Ureter (tissue), 1 donor: Measurements from ENCODE around the gene S1PR5. TPM values are rescaled to one million over a fixed set of nuclear protein-coding genes. Genes with fewer than 3 reads are reported as not detected.

Experiments used
- DNase-seq: peaks from one replicate; pipeline ENCODE4 v3.0.0-alpha.2; 2020; ENCODE audit warnings: low spot score
- total RNA-seq: library from RNA; stranded (reverse); gene quantifications from one replicate; pipeline ENCODE4 v1.2.4, GENCODE V29; 2023
- donor health status: DM: yes; HTN: yes; CAD: no.

The S1PR5 gene
- total RNA-seq, 1 donor from 2014 or later: 4.6 TPM

- DNase-seq: no peak
Measured at GRCh38 chr19:10516671-10517286, 468 bp downstream of the S1PR5 start.

GRCh38 chr19:10516064-10516385 is 1.2 kb downstream of the S1PR5 start:
- DNase-seq: no peak

DNA sequence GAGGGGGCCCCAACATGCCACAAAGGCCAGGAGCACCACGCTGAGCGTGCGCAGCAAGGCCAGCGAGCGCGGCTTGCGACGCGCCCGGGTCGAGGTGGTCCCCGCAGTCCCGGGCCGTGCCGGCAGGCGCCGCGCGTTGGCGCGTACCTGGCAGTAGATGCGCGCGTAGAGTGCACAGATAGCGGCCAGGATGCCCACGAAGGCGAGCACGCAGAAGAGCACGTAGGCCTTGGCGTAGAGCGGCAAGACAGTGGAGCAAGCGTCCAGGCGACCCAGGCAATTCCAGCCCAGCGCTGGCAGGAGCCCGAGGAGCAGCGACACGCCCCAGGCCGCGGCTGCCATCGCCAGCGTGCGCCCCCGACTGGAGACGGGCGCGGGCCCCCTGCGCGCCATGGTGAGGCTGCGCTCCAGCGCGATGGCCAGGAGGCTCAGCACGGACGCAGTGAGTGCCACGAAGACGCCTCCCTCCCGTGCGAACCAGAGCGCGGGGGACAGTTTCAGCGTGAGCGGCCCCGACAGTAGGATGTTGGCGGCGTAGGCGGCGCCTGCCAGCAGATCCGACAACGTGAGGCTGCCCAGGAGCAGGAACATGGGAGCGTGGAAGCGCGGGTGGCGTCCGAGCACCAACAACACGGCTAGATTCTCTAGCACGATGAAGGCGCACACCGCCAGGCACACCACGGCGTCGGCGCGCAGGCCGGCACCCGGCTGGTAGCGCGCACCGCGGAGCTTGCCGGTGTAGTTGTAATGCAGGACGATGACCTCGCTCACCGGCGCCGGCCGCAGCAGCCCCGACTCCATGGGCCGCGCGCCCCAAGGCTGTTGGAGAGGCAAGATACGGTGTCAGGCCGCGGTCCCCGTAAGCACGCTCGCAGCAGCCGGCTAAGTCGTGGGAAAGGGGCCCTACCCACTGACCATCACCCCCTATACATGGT is 2.8 kb downstream of the S1PR5 start:
- DNase-seq: no peak

DNA sequence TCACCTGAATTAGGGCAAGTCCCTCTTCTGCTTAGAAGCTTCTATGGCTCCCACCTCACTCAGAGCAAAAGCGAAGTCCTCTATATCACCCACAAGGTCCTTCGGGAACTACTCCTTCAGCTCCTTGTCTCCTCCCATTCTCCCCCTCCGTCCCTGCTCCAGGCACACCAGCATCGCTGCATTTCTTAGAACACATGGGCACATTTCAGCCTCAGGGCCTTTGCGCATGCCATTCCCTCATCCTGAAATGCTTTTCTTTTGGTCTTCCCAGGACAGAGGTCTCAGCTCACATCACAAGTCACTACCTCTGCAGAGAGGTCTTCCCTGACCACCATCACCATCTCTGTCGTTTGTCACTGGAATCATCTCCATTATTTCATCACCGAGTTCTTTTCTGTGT is 4.0 kb downstream of the S1PR5 start:
- DNase-seq: no peak

DNA sequence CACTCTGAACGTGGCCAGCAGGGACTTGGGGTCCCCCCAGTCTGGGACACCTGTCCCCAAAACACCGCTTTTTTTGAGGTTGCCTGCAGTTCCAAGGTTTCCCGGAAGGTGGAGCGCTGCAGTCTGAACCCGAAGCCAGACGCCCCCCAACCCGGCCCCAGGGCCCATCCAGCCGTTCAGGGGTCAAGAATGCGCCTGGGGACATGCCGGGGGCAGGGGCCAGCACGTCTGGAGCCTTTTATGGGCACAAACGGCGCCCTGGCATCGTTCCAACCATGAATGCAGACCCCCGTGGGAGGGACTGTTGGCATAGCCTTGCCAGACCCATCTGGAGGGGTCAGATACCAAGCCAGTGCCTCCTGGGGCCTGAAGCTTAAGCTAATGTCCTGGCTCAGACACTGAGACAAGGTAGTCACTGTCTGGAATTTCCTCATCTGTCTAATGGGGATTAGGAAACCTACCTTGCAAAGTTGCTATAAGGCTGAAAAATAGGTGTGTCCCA is 6.9 kb downstream of the S1PR5 start:
- DNase-seq: no peak

- no peak for DNase-seq
Measured at GRCh38 chr19:10508707-10509106, 8.5 kb downstream of the S1PR5 start.

DNA sequence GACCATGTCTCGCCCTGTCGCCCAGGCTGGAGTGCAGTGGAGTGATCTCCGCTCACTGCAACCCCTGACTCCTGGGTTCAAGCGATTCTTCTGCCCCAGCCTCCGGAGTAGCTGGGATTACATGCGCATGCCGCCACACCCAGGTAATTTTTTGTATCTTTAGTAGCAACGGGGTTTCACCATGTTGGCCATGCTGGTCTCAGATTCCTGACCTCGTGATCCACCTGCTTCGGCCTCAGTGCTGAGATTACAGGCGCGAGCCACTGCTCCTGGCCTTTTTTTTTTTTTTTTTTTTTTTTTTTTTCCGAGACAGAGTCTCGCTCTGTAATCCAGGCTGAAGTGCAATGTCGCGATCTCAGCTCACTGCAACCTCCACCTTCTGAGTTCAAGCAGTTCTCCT is 9.2 kb downstream of the S1PR5 start:
- no peak for DNase-seq

- peak; percentile 76 for DNase-seq
Measured at GRCh38 chr19:10505583-10506229, 11.5 kb downstream of the S1PR5 start.

DNA sequence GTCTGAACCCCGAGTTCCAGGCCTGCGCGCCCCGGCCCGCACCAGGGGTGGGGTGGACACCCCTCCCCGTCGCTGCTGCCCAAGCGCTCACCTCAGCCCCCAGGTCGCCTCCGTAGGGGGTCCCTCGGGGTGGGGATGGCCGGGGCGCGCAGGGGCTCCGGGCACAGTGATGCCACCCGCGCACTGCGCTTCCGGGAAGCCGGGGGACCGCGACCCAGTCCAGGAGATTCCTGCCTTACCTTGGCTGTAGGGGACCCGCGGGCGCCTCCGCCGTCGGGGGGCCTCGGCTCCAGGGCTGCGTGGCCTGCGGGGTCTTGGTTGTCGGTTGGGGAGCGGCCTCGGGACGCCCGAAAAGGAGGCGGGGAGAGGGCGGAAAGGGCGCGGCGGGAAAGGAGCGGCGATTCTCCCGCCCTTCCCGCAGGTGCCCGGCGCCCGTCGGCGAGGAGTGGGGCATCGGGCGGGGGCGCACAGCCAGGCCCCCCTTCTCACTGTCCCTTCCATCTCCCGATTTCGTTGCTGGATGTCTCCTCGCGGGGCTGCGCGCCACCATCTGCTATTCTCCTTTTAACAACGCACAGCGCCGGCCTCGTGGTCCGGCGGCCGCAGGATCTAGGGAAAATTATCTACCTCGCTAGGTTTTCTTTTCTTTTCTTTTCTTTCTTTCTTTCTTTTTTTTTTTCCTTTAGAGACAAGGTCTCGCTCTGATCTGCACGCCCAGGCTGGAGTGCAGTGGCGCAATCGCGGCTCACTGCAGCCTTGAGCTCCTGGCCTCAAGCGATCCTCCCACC is 14.1 kb downstream of the S1PR5 start, which contains the start of gene KEAP1:
Gene KEAP1, minus strand, starts transcription at position 355 of the 788 bp plus-strand sequence. CDS start 3,323 bp downstream, outside the sequence.
- peak; percentile 58 for DNase-seq

GRCh38 chr19:10502524-10503001 is 14.7 kb downstream of the S1PR5 start:
- peak; percentile 94 for DNase-seq

GRCh38 chr19:10501971-10502523 is 15.2 kb downstream of the S1PR5 start:
- DNase-seq: peak; percentile 76

GRCh38 chr19:10500247-10500592 is 17.0 kb downstream of the S1PR5 start:
- DNase-seq: no peak

- no peak for DNase-seq
Measured at GRCh38 chr19:10499550-10500246, 17.5 kb downstream of the S1PR5 start.

DNA sequence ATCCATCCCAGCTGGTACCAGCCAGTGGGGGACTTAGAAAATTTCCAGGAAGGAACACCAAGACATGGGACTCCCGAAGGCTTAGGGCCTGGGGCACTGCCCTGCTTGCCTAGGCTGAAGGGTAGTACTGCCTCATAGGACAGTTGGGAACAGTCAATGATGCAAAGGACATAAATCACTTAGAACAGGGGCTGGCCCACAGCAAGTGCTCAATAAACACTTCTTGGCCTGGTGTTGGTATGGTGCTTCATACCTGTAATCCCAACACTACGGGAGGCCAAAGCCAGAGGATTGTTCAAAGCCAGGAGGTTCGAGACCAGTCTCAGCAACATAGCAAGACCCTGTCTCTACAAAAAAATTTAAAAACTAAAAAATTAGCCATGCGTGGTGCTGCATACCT is 19.9 kb downstream of the S1PR5 start:
- no peak for DNase-seq

DNA sequence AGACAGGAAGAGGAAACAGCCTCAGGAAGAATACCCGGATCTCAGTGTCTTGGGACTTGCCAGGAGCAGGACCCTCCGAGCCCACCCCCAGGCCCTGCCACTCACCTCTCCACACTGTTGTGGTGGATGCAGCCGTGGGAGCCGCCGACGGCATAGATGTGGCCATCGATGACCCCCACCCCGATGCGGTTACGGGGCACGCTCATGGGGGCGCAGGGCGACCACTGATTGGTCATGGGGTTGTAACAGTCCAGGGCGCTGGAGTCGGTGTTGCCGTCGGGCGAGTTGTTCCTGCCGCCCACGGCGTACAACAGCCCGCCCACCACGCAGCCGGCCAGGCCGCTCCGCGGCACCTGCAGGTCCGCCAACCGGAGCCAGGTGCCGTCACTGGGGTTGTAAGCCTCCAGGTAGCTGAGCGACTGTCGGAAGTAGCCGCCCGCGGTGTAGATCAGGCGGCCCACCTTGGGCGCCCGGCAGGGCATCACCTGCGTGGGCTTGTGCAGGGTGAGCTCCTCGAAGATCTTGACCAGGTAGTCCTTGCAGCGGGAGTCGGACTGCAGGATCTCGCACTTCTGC is 25.7 kb downstream of the S1PR5 start:
- DNase-seq: no peak

GRCh38 chr19:10486551-10486950 is 30.7 kb downstream of the S1PR5 start:
- DNase-seq: no peak

GRCh38 chr19:10478903-10479384 is 38.3 kb downstream of the S1PR5 start:
- DNase-seq: peak; percentile 90

DNA sequence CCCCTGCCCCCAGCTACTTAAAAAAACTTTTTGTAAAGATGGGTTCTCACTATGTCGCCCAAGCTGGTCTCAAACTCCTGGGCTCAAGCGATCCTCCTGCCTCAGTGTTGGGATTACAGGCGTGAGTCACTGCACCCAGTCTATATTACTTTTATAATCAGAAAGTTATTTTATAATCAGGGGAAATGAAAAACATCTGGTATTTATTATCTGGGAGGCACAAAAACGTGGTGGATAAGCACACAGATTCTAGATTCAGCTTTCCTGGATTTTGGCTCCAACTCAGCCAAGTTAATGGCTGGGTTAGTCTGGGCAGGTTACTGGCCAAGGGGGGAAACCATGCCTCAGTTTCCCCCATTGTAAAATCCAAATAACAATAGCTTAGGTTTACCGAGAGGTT is 38.8 kb downstream of the S1PR5 start:
- no peak for DNase-seq

GRCh38 chr19:10474962-10475451 is 42.2 kb downstream of the S1PR5 start:
- DNase-seq: no peak

DNA sequence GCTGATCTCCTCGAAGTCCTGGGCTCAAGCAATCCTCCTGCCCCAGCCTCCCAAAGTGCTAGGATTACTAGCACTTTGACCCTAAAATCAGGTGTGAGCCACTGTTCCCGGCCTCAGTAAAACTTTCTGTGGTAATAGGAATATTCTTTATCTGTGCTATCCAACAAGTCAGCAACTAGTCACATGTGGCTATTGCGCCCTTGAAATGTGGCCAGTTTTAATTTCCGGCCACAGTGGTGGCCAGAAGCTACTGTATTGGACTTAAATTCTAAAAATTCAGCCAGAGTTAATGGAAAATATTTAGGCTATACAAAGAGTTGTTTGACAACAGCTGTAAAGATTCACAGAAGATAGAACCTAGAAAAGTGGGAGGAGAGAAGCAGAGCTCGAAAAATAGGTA is 44.1 kb downstream of the S1PR5 start:
- no peak for DNase-seq
